HepG2 (cell line): ENCODE data around the gene POU2F1. TPM values are rescaled to one million over a fixed set of nuclear protein-coding genes. Genes with fewer than 3 reads are reported as not detected.

ENCODE experiments used
- ATAC-seq: fragments of 200-7000 bp; cut with Tn5 transposase; 3 replicates; pipeline ENCODE4 v1.9.1; 2020; ENCODE audit warnings: mild to moderate bottlenecking, moderate library complexity
- BruUV-seq: library from RNA; stranded (reverse); fragments of 400-500 nt; replicated peaks from 2 replicates; lab custom pipeline; 2021; lab: Mats Ljungman, UMichigan
- CTCF ChIA-PET: fragments of 300-600 bp; formaldehyde crosslinking; extraction: SDS; loops from one replicate; lab custom pipeline; 2021; ENCODE audit warnings: low total read pairs, inconsistent platforms, low intra/inter-chr PET ratio; lab: Yijun Ruan, JAX
- POLR2A ChIA-PET: fragments of 350-600 bp; sonication (Branson Sonifier 250); formaldehyde crosslinking; loops from one replicate; lab custom pipeline; 2020; ENCODE audit warnings: antibody characterized with exemption, inconsistent platforms; lab: Yijun Ruan, JAX
- DNase-seq: peaks from one replicate; pipeline ENCODE4 v3.0.0-alpha.2; 2015; ENCODE audit warnings: low spot score
- FAIRE-seq: peaks from 3 replicates; lab custom pipeline; 2011; peaks lifted over from hg19 to GRCh38; lab: Jason Lieb, UNC
- H2AFZ ChIP-seq: one replicate; pipeline ENCODE4 v1.6.1; 2011; ENCODE audit warnings: low read length, inconsistent platforms
- H3K27ac ChIP-seq: fragments of 300-600 bp; 3 replicates; pipeline ENCODE4 v1.8.0; 2011; ENCODE audit warnings: mixed run types, mild to moderate bottlenecking, mixed read lengths, low read length, inconsistent platforms; ENCODE audit not compliant: insufficient read depth; ENCODE audit errors: extremely low read length
- H3K27me3 ChIP-seq, 2 experiments: fragments of 200-600 bp in 1 of 2; 2 replicates in 1 of 2; 3 replicates in 1 of 2; pipeline versions ENCODE4 v1.6.0 to v1.8.0; 2011; ENCODE audit warnings: low read length in 2 of 2, mild to moderate bottlenecking in 2 of 2, moderate library complexity in 2 of 2, inconsistent platforms in 1 of 2; ENCODE audit not compliant: insufficient read depth in 2 of 2, control insufficient read depth in 1 of 2
- H3K36me3 ChIP-seq, 2 experiments: fragments of 200-600 bp in 1 of 2; replicated peaks in 1 of 2; 2 replicates in 1 of 2; 3 replicates in 1 of 2; pipeline versions ENCODE4 v1.5.1 to v1.8.0; 2011; ENCODE audit warnings: low read length in 2 of 2, inconsistent platforms in 1 of 2; ENCODE audit not compliant: insufficient read depth in 2 of 2, control insufficient read depth in 1 of 2
- H3K4me1 ChIP-seq: 2 replicates; pipeline ENCODE4 v1.5.1; 2012; ENCODE audit warnings: low read length, inconsistent platforms; ENCODE audit not compliant: insufficient read depth
- H3K4me2 ChIP-seq: 2 replicates; pipeline ENCODE4 v1.6.0; 2011; ENCODE audit warnings: low read depth, low read length, inconsistent platforms
- H3K4me3 ChIP-seq, 3 experiments: fragments of 200-600 bp in 1 of 3; sonication (generic), shearing (Covaris generic) in 1 of 3; replicated peaks in 1 of 3; 2 replicates each; pipeline ENCODE4 v1.5.1; 2011 to 2016; ENCODE audit warnings: low read length in 3 of 3, inconsistent platforms in 2 of 3, low read depth in 2 of 3, mild to moderate bottlenecking in 2 of 3, control low read depth in 1 of 3, mixed read lengths in 1 of 3; ENCODE audit not compliant: insufficient read depth in 1 of 3
- H3K79me2 ChIP-seq: one replicate; pipeline ENCODE4 v1.6.1; 2011; ENCODE audit warnings: low read length, inconsistent platforms; ENCODE audit not compliant: insufficient read depth
- H3K9ac ChIP-seq: 2 replicates; pipeline ENCODE4 v1.6.0; 2011; ENCODE audit warnings: mild to moderate bottlenecking, low read depth, low read length, inconsistent platforms; ENCODE audit not compliant: insufficient read depth
- H3K9me3 ChIP-seq: 2 replicates; pipeline ENCODE4 v1.5.1; 2012; ENCODE audit warnings: mild to moderate bottlenecking, low read length
- H4K20me1 ChIP-seq: 2 replicates; pipeline ENCODE4 v1.6.0; 2011; ENCODE audit warnings: inconsistent platforms, mild to moderate bottlenecking, low read length, moderate library complexity; ENCODE audit not compliant: insufficient read depth
- AHR ChIP-seq: IDR thresholded peaks from 2 replicates; pipeline ENCODE4 v1.6.1; 2018; ENCODE audit warnings: missing genetic modification reagents, missing compliant biosample characterization
- CREBL2 ChIP-seq: sonication (generic); formaldehyde crosslinking; IDR thresholded peaks from 2 replicates; pipeline ENCODE4 v1.8.1; 2023; ENCODE audit warnings: missing genetic modification reagents, mild to moderate bottlenecking, borderline replicate concordance
- E2F5 ChIP-seq: sonication (generic); formaldehyde crosslinking; conservative IDR thresholded peaks from 2 replicates; pipeline ENCODE4 v1.4.0; 2020; ENCODE audit warnings: missing genetic modification reagents
- FOXO4 ChIP-seq: sonication (generic); formaldehyde crosslinking; conservative IDR thresholded peaks from 2 replicates; pipeline ENCODE4 v1.8.1; 2023; ENCODE audit warnings: missing genetic modification reagents
- MBD4 ChIP-seq: IDR thresholded peaks from 2 replicates; pipeline ENCODE4 v1.6.1; 2012; ENCODE audit warnings: low read length, inconsistent platforms, borderline replicate concordance
- SMAD9 ChIP-seq: sonication (generic); formaldehyde crosslinking; IDR thresholded peaks from 2 replicates; pipeline ENCODE4 v1.5.1; 2020; ENCODE audit warnings: mild to moderate bottlenecking, missing genetic modification reagents
- SP2 ChIP-seq: sonication (generic); formaldehyde crosslinking; IDR thresholded peaks from 2 replicates; pipeline ENCODE4 v1.5.1; 2020; ENCODE audit warnings: mild to moderate bottlenecking, missing genetic modification reagents
- ZC3H13 ChIP-seq: sonication (generic); formaldehyde crosslinking; IDR thresholded peaks from 2 replicates; pipeline ENCODE4 v1.8.1; 2023; ENCODE audit warnings: mild to moderate bottlenecking, missing genetic modification reagents, moderate library complexity
- ZFP37 ChIP-seq: sonication (generic); formaldehyde crosslinking; IDR thresholded peaks from 2 replicates; pipeline ENCODE4 v1.4.0; 2020; ENCODE audit warnings: missing genetic modification reagents, borderline replicate concordance
- ZNF354B ChIP-seq: sonication (generic); formaldehyde crosslinking; IDR thresholded peaks from 2 replicates; pipeline ENCODE4 v1.8.0; 2022; ENCODE audit warnings: mild to moderate bottlenecking, missing genetic modification reagents
- ZNF382 ChIP-seq: sonication (generic); formaldehyde crosslinking; IDR thresholded peaks from 2 replicates; pipeline ENCODE4 v1.5.0; 2020; ENCODE audit warnings: missing genetic modification reagents, mild to moderate bottlenecking, borderline replicate concordance
- ZNF451 ChIP-seq: sonication (generic); formaldehyde crosslinking; IDR thresholded peaks from 2 replicates; pipeline ENCODE4 v1.5.0; 2020; ENCODE audit warnings: mild to moderate bottlenecking, missing genetic modification reagents
- ZNF564 ChIP-seq: sonication (generic); formaldehyde crosslinking; IDR thresholded peaks from 2 replicates; pipeline ENCODE4 v1.8.1; 2023; ENCODE audit warnings: mild to moderate bottlenecking, missing genetic modification reagents
- ZNF704 ChIP-seq: sonication (generic); formaldehyde crosslinking; IDR thresholded peaks from 2 replicates; pipeline ENCODE4 v1.8.1; 2023; ENCODE audit warnings: mild to moderate bottlenecking, inconsistent platforms, moderate library complexity, missing genetic modification reagents, borderline replicate concordance
- ZNF772 ChIP-seq: sonication (generic); formaldehyde crosslinking; IDR thresholded peaks from 2 replicates; pipeline ENCODE4 v1.5.0; 2020; ENCODE audit warnings: mild to moderate bottlenecking, missing genetic modification reagents
- ZNF891 ChIP-seq: sonication (generic); formaldehyde crosslinking; IDR thresholded peaks from 2 replicates; pipeline ENCODE4 v1.5.0; 2020; ENCODE audit warnings: mild to moderate bottlenecking, missing genetic modification reagents
- WGBS: methylation state at CpG from one replicate; pipeline ENCODE4 v1.1.6; 2017; ENCODE audit warnings: low lambda C conversion rate; 5-methylcytosine and 5-hydroxymethylcytosine counted together
- in situ Hi-C: cut with HindIII; loops from 2 replicates; pipeline ENCODE4 v1.10.0; 2017; ENCODE audit warnings: low pct_unique_long_range_greater_than_20kb; ENCODE audit not compliant: extremely low pct_ligation_motif_present
- intact Hi-C: fragments of 100-400 bp; cut with micrococcal nuclease; formaldehyde crosslinking; loops from one replicate; pipeline ENCODE4 v1.10.0; 2022; ENCODE audit not compliant: unreplicated experiment
- polyA plus RNA-seq, 8 experiments: library from polyadenylated mRNA; depleted of rRNA in 3 of 8; stranded (reverse) in 7 of 8; unstranded in 1 of 8; fragments of >200 nt; fragmentation: Illumina TruSeq in 4 of 8; extraction: Trizol in 4 of 8; gene quantifications; 2 replicates each; pipeline versions ENCODE4 v1.2.1 to v1.2.3, GENCODE V29; 2011 to 2016; ENCODE audit warnings: low read depth in 4 of 8, missing spikeins in 1 of 8, mixed read lengths in 1 of 8; ENCODE audit not compliant: insufficient read depth in 1 of 8
- total RNA-seq, 5 experiments: library from RNA; depleted of rRNA; stranded (reverse); fragments of >200 nt; fragmentation: Illumina TruSeq; extraction: Trizol; gene quantifications; 2 replicates each; pipeline ENCODE4 v1.2.3, GENCODE V29; 2016; ENCODE audit warnings: low read depth in 1 of 5

The POU2F1 gene
- total and polyA plus RNA-seq, 2 of the 13 experiments (the other 11 are each of a cell fraction or from before 2014, with no cell fraction given), result 10.2 to 13.0 TPM

- H2AFZ ChIP-seq, result no peak overlapping the region
- no peaks in the 10 kb centered on the region for H3K9me3 ChIP-seq
- BruUV-seq, result no TSS peak
- TF ChIP-seq MBD4 (no peak), ZNF704 (no peak), ZNF451 (CRISPR knock-in tag) (no peak), ZNF382 (CRISPR knock-in tag) (no peak), CREBL2 (no peak), SMAD9 (CRISPR knock-in tag) (no peak), ZNF564 (CRISPR knock-in tag) (no peak), ZNF354B (CRISPR knock-in tag) (no peak), ZNF772 (CRISPR knock-in tag) (no peak), FOXO4 (CRISPR knock-in tag) (no peak), E2F5 (CRISPR knock-in tag) (no peak), ZNF891 (CRISPR knock-in tag) (no peak), ZFP37 (CRISPR knock-in tag) (no peak), AHR (no peak), SP2 (CRISPR knock-in tag) (no peak), ZC3H13 (CRISPR knock-in tag) (no peak)
- no peaks in the 10 kb centered on the region for H3K79me2 ChIP-seq
- intact Hi-C loops (no loop called here), in situ Hi-C loops (no loop called here)
- no peak for DNase-seq
- peaks cover 7 to 44% of the 10 kb centered on the region in 2 experiments for H3K27me3 ChIP-seq
- 45% methylated on average over 4 of the region's 8 CpGs for WGBS
- ChIA-PET CTCF (no interaction called here), POLR2A (no interaction called here)
- H3K27ac ChIP-seq, result no peak overlapping the region
- H3K36me3 ChIP-seq, result no peaks in the 10 kb centered on the region
- ATAC-seq, result no peak
- H3K9ac ChIP-seq, result no peak overlapping the region
- no peak overlapping the region for H3K4me3 ChIP-seq
- H3K4me1 ChIP-seq, result peaks cover 6% of the 10 kb centered on the region
- no peak overlapping the region for H3K4me2 ChIP-seq
- no peaks in the 10 kb centered on the region for H4K20me1 ChIP-seq
- FAIRE-seq, result no peak
These were observed 231.8 kb downstream of the POU2F1 start for GRCh38 chr1:167452483-167452882.
